ENCODE data around the gene FGF11.

The FGF11 gene

DNA sequence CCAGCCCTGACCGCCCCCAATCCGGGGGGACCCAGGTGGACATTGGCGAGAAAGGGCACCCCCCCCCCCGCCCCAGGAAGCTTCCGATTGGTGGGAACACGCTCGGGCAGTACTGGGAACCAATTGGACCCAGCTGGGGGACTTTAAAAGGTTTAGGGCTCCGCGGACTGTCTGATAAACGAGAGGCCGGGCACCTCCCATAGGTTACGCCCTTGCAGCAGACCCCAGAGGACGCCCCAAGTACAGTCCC lies 35.7 kb upstream of the FGF11 start:
- ChIA-PET CTCF (interaction anchor here (0.6 kb wide), 3 partner anchors 43 to 855 kb away, joined by 3 to 4 read pairs (median 3); no protein-coding TSS in a partner anchor), POLR2A (interaction anchor here (0.6 to 2.1 kb wide), 26 partner anchors 8 to 284 kb away, joined by 3 to 25 read pairs (median 4); partner anchors contain the start of genes CHRNB1, PLSCR3, TMEM102 and TP53)
- TF ChIP-seq CTBP1 (IDR thresholded peaks at IDR 0.05; ENCODE audit: borderline replicate concordance): no peak
- peak; percentile 30 for DNase-seq (ENCODE audit: extremely low spot score)

- peak; percentile 93 for DNase-seq (ENCODE audit: extremely low spot score)
- ChIA-PET CTCF (interaction anchor here (0.6 kb wide), 3 partner anchors 43 to 855 kb away, joined by 3 to 4 read pairs (median 3); no protein-coding TSS in a partner anchor), POLR2A (interaction anchor here (0.6 to 2.1 kb wide), 27 partner anchors 8 to 283 kb away, joined by 3 to 25 read pairs (median 4); partner anchors contain the start of genes CHRNB1, PLSCR3, POLR2A and TMEM102)
- 0 out of 2 replicates have a peak, but pooled peaks have one; percentile 38 for TF ChIP-seq SP1 (IDR thresholded peaks at IDR 0.05)
- TF ChIP-seq FOXK2 (IDR thresholded peaks at IDR 0.05): no peak
- TF ChIP-seq HDGF (IDR thresholded peaks at IDR 0.05; ENCODE audit: borderline replicate concordance): peak; percentile 45; the same call in 1 of the 2 replicates
- no peak for TF ChIP-seq TARDBP (IDR thresholded peaks at IDR 0.05)
Observed at GRCh38 chr17:7403977-7404736, 35.2 kb upstream of the FGF11 start, which contains the start of gene TMEM256. Gene TMEM256, minus strand, starts transcription at chr17:7404097. Its CDS starts 13 bp downstream, at chr17:7404084.

DNA sequence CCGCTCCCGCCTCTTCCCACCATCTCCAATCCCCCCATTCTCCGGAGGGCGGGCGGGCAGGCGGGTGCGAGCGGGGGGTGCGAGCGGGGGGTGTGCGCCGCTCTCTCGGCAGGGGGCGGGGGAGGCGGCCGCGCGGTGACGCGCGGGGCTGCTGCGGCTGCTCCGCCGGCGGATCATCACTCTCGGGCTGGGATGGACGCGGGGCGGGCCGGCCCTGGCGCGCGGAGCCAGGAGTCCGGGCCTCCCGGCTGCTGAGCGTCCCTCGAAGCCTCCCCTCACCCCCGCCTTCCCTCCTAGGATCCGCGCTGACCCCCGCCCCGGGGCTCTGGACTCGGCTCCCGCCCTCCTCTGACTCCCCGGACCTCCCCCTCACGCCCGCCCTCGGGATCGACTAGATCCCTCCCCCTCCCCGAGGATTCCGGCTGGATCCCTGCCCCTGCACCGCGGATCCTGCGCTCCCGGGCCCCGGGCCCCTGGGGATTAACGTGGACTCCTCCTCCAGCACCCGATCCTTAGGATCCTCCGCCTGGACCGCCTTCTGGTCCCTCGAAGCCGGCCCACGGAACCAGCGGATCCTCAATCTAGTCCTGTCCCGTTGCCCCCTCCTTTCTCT lies 34.5 kb upstream of the FGF11 start:
- ChIA-PET CTCF (no interaction called here), POLR2A (interaction anchor here (0.8 to 2.1 kb wide), 15 partner anchors 11 to 281 kb away, joined by 3 to 25 read pairs (median 4); partner anchors contain the start of genes CHRNB1, PLSCR3, POLR2A and TMEM102)
- peak; percentile 42 for DNase-seq (ENCODE audit: extremely low spot score)
- no peak for TF ChIP-seq NFRKB (IDR thresholded peaks at IDR 0.05)
- TF ChIP-seq SUZ12 (IDR thresholded peaks at IDR 0.05): no peak
- TF ChIP-seq, protein P1, sequence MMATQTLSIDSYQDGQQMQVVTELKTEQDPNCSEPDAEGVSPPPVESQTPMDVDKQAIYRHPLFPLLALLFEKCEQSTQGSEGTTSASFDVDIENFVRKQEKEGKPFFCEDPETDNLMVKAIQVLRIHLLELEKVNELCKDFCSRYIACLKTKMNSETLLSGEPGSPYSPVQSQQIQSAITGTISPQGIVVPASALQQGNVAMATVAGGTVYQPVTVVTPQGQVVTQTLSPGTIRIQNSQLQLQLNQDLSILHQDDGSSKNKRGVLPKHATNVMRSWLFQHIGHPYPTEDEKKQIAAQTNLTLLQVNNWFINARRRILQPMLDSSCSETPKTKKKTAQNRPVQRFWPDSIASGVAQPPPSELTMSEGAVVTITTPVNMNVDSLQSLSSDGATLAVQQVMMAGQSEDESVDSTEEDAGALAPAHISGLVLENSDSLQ (IDR thresholded peaks at IDR 0.05): no peak
- no peak for TF ChIP-seq LEF1 (IDR thresholded peaks at IDR 0.05; ENCODE audit: borderline replicate concordance)
- TF ChIP-seq HDGF (IDR thresholded peaks at IDR 0.05; ENCODE audit: borderline replicate concordance): no peak
- TF ChIP-seq FOXM1 (IDR thresholded peaks at IDR 0.05; ENCODE audit: borderline replicate concordance): no peak
- TF ChIP-seq ZNF384 (IDR thresholded peaks at IDR 0.05): no peak
- no peak for TF ChIP-seq SP1 (IDR thresholded peaks at IDR 0.05)
- no peak for TF ChIP-seq L3MBTL2 (conservative IDR thresholded peaks at IDR 0.05)
- TF ChIP-seq FOXA1 (IDR thresholded peaks at IDR 0.05): no peak
- no peak for TF ChIP-seq ARNT (IDR thresholded peaks at IDR 0.05)
- TF ChIP-seq CTBP1 (IDR thresholded peaks at IDR 0.05; ENCODE audit: borderline replicate concordance): no peak
- TF ChIP-seq BHLHE40 (IDR thresholded peaks at IDR 0.05; ENCODE audit: borderline replicate concordance): no peak
- TF ChIP-seq ELF4 (IDR thresholded peaks at IDR 0.05): no peak
- no peak for TF ChIP-seq FOXK2 (IDR thresholded peaks at IDR 0.05)

GRCh38 chr17:7405350-7406234 lies 33.7 kb upstream of the FGF11 start:
- CTCF ChIA-PET: interaction anchor here (1.2 kb wide), 1 partner anchor 50 kb away, joined by 3 read pairs; the partner anchor contains the start of gene TMEM95
- POLR2A ChIA-PET: interaction anchor here (0.6 to 2.7 kb wide), 3 partner anchors 30 to 182 kb away, joined by 3 to 9 read pairs (median 6); partner anchors contain the start of gene TMEM102
- TF ChIP-seq L3MBTL2 (conservative IDR thresholded peaks at IDR 0.05) (no peak), FOXA1 (IDR thresholded peaks at IDR 0.05) (no peak), BHLHE40 (IDR thresholded peaks at IDR 0.05; ENCODE audit: borderline replicate concordance) (no peak), ZNF384 (IDR thresholded peaks at IDR 0.05) (no peak)
- DNase-seq (ENCODE audit: extremely low spot score): no peak

- DNase-seq (ENCODE audit: extremely low spot score): no peak
- CTCF ChIA-PET: interaction anchor here (1.2 kb wide), 1 partner anchor 51 kb away, joined by 3 read pairs; the partner anchor contains the start of gene TMEM95
- no peak for TF ChIP-seq NFRKB (IDR thresholded peaks at IDR 0.05)
- TF ChIP-seq LEF1 (IDR thresholded peaks at IDR 0.05; ENCODE audit: borderline replicate concordance): no peak
- no peak for TF ChIP-seq ELF4 (IDR thresholded peaks at IDR 0.05)
- no peak for TF ChIP-seq CTBP1 (IDR thresholded peaks at IDR 0.05; ENCODE audit: borderline replicate concordance)
- TF ChIP-seq HDGF (IDR thresholded peaks at IDR 0.05; ENCODE audit: borderline replicate concordance): no peak
- TF ChIP-seq, protein P1 (IDR thresholded peaks at IDR 0.05): no peak
- no peak for TF ChIP-seq TARDBP (IDR thresholded peaks at IDR 0.05)
- TF ChIP-seq ZNF384 (IDR thresholded peaks at IDR 0.05): no peak
- no peak for TF ChIP-seq SP1 (IDR thresholded peaks at IDR 0.05)
- no peak for TF ChIP-seq L3MBTL2 (conservative IDR thresholded peaks at IDR 0.05)
- no peak for TF ChIP-seq FOXA1 (IDR thresholded peaks at IDR 0.05)
- no peak for TF ChIP-seq FOXK2 (IDR thresholded peaks at IDR 0.05)
- no peak for TF ChIP-seq BHLHE40 (IDR thresholded peaks at IDR 0.05; ENCODE audit: borderline replicate concordance)
- no peak for TF ChIP-seq FOXM1 (IDR thresholded peaks at IDR 0.05; ENCODE audit: borderline replicate concordance)
- TF ChIP-seq SUZ12 (IDR thresholded peaks at IDR 0.05): no peak
- no peak for TF ChIP-seq ARNT (IDR thresholded peaks at IDR 0.05)
- POLR2A ChIA-PET: interaction anchor here (0.6 to 2.7 kb wide), 5 partner anchors 12 to 181 kb away, joined by 3 to 9 read pairs (median 3); partner anchors contain the start of genes CHRNB1, PLSCR3 and TMEM102
Observed at GRCh38 chr17:7406235-7406825, 33.0 kb upstream of the FGF11 start.

Measured in HEK293T (cell line).